GM10266 (cell line): ENCODE results near the gene CA11.

Experiments
- DNase-seq: peaks from one replicate; pipeline ENCODE4 v3.0.0; 2012; ENCODE audit errors: extremely low spot score
- TF ChIP-seq, protein P1 (sequence below): IDR thresholded peaks from 2 replicates; pipeline ENCODE4 v1.5.1; 2012; ENCODE audit warnings: mild to moderate bottlenecking, low read depth; ENCODE audit not compliant: control insufficient read depth, insufficient read depth; ENCODE audit errors: missing control alignments

Gene CA11

GRCh38 chr19:48625891-48626327, 20.1 kb downstream of the CA11 start:
- no peak for DNase-seq
- TF ChIP-seq, protein P1, sequence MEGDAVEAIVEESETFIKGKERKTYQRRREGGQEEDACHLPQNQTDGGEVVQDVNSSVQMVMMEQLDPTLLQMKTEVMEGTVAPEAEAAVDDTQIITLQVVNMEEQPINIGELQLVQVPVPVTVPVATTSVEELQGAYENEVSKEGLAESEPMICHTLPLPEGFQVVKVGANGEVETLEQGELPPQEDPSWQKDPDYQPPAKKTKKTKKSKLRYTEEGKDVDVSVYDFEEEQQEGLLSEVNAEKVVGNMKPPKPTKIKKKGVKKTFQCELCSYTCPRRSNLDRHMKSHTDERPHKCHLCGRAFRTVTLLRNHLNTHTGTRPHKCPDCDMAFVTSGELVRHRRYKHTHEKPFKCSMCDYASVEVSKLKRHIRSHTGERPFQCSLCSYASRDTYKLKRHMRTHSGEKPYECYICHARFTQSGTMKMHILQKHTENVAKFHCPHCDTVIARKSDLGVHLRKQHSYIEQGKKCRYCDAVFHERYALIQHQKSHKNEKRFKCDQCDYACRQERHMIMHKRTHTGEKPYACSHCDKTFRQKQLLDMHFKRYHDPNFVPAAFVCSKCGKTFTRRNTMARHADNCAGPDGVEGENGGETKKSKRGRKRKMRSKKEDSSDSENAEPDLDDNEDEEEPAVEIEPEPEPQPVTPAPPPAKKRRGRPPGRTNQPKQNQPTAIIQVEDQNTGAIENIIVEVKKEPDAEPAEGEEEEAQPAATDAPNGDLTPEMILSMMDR: no peak

GRCh38 chr19:48624791-48625723, 20.9 kb downstream of the CA11 start:
- TF ChIP-seq, protein P1: no peak
- DNase-seq: no peak

DNA sequence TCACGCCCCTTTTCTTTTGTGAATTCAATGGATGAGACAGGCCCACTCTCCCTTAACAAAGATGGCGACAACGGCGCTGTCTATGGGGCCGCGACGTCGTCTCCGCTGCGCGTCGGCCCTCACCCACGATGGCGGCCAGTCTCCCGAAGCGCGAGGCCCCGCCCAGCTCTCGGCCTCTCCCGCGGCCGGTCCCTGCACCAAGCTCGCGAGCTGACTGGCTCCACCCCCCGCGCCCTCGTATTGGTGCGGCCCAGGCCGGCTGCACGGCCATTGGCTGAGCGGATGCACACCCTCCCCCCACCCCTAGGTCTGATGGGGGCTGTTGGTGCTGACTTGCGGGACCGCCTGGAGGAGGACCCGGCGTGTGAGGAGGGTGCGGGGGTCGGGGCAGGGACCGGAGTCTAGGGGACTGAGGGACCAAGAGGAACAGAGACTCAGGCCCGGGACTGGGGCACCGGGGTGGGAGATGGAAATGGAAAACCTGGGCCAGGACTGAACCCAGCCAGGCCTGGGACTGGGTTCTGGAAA, 21.9 kb downstream of the CA11 start:
- DNase-seq: peak; percentile 96
- TF ChIP-seq, protein P1: no peak

DNA sequence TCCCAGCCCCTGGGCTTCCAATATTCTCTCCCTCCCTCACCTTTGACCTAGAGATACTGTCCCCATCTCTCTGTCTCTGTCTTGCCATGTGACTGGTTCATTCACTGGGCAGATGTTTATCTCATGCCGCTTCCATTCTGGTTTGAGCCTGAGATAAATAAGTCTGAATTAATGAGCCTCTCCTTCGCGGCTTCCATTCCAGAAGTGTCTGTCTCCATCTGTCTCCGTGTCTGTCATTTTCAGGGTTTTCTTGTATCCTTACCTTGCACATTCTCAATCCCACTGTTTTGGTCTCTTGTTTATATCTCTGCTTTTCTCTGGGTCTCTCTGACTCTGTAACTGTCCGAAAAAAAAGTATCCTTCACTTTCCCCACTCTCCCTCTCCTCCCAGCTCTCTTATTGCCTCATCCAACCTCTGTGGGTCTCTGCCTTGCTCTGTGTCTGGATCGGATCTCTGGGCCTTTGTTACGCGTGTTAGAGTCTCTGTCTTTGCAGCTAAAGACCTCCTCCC, 22.4 kb downstream of the CA11 start:
- no peak for DNase-seq
- TF ChIP-seq, protein P1: no peak

GRCh38 chr19:48619692-48620585, 26.0 kb downstream of the CA11 start:
- TF ChIP-seq, protein P1: no peak
- DNase-seq: no peak

DNA sequence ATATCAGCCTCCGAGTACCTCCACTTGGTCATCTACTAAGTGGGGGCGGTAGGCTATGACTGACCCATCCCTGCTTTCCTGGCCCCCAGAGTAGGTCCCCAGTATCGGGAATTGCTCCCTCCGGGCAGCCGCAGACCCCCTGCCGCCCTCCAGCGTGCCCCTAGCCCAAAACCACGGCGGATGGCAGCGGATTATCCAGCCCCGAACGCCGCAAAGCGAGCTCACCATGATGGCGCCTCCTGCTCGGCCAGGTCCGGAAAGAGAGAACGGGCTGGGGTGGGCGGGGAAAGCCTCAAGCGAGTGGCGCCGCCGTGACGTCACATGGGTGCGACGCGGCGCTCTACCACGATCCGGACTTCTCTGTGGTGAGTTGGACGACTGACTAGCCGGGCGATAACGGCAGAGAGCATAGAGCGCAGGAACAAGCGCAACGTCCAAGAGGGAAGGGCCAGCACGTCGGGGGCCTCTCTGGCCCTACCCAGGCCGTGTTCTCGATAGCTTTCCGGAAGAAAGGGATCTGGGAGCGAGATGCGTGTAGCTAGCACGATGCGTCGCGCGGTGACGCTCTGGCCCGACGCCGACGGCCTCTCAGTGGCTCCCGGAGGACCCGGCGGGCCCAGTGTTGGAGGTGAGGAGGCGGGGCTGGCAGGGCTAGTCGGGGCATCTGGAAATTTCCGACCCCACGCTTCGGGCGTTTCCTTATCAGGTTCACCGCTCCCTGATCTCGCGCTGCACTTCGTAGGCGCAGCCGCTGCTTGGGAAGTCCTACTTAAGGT, 26.9 kb downstream of the CA11 start, which contains the start of the genes RPL18 and SPHK2:
Gene RPL18 (minus strand): TSS at position 263 of the 776 bp plus-strand sequence. CDS start 35 bp downstream, at position 228.
Gene SPHK2 (plus strand): TSS at position 591 of the 776 bp plus-strand sequence. CDS start 1,009 bp downstream, outside the sequence.
- TF ChIP-seq, protein P1: no peak
- peak; percentile 98 for DNase-seq
